GM19324 (cell line): Measurements from ENCODE around the gene C20orf173.
"Not testable (repeated sequence)": the region's sequence is repeated elsewhere in the genome, so short reads cannot be mapped to it uniquely, and the experiment has no call there.

Experiments
- ATAC-seq: cut with Tn5 transposase; IDR thresholded peaks from one replicate; pipeline ENCODE4 v1.9.1; 2021; ENCODE audit warnings: mild to moderate bottlenecking, moderate library complexity; ENCODE audit not compliant: unreplicated experiment, low FRiP score

Gene C20orf173

DNA sequence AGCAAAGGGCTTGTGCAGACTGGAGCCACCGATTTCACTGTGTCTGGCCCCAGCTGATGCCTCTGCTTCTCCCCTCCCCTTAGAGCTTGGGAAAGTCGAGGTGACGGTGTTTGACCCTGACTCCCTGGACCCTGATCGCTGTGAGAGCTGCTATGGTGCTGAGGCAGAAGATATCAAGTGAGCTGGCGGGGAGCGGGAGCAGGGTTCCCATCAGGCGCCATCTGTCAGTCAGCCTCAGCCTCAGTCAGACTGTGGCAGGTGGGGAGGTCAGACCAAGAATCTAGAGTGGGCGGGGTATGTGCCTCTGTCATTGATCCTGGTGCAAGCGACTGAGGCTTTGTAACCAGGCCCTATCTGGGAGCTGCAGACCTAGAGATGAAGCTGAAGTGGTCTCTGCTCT is 17.9 kb upstream of the C20orf173 start:
- ATAC-seq, result no peak

GRCh38 chr20:35546127-35546526 is 16.7 kb upstream of the C20orf173 start:
- no peak for ATAC-seq

GRCh38 chr20:35544941-35545340 is 15.5 kb upstream of the C20orf173 start:
- not testable (repeated sequence) for ATAC-seq

DNA sequence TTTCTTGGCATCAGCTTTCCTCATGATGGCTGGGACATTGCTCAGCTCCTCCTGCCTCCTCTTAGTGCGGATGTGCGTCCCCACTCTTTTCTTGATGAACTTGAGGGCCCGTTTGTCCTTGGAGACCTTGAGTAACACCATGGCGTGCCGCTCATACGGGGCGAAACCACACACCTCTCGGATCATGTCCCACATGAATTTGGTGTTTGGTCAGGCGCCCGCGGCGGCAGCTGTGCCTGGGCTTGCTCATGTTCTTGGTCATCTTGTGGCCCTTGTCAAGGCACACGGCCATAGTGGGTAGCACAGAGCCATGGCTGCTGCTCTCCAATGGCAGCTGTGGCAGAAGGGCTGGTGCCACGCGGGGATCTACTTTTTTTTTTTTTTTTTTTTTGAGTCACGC is 15.0 kb upstream of the C20orf173 start:
- ATAC-seq, result no peak

DNA sequence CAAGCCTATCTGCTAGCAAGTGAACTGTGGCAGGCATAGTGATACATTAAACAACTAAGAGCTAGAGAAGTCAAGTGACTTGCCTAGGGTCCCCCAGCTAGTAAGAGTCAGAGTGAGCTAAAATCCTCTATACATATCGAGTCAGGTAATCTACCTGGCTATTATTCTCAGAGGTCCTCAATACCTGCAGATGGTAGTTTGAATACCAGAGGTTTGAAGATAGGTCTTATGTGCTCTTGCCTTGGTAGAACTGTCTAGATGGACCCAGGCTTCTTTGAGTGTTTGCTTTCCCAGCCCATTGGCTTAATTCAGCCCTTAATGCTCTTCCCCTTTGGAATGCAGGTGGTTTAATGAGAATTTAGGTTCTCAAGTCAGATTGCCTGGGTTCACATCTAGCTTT is 13.5 kb upstream of the C20orf173 start:
- no peak for ATAC-seq

- ATAC-seq, result peak; percentile 92
Measured at GRCh38 chr20:35541783-35542662, 12.6 kb upstream of the C20orf173 start, which contains the start of gene ERGIC3. Gene ERGIC3, plus strand, starts transcription at chr20:35542078. Its CDS starts 20 bp downstream, at chr20:35542098.

DNA sequence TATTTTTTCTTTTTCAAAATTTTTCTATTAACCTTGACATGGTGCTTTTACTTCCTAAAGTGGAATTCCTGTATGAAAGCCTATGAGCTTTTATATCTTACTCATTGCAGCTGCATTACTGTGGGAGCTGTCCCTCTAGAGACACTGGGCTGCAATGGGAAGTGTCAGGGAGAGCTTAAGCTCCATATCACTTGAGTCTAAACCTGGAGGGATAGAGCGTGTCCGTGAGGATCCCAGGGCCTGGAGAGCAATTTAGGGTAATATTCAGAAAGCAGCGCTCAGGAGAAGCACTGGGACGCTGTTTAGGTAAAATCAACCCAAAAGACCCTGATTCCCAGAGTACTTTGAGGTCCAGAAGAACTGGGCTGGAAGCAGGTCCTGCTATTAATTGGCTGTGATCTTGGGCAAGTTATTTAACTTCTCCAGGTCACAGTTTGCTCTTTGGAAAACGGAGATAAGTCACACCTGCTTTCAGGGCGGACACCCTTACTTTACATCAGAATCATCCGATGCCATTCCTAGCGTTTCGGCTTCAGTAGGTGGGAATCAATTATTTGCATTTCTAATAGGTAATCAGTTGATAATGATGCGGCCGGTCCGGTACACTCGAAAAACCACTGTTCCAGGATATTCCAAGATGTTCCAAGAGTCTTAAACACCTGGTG is 11.8 kb upstream of the C20orf173 start:
- ATAC-seq, result no peak

GRCh38 chr20:35539756-35540212 is 10.3 kb upstream of the C20orf173 start:
- no peak for ATAC-seq

GRCh38 chr20:35527122-35527769 is 2.2 kb downstream of the C20orf173 start:
- ATAC-seq, result no peak

DNA sequence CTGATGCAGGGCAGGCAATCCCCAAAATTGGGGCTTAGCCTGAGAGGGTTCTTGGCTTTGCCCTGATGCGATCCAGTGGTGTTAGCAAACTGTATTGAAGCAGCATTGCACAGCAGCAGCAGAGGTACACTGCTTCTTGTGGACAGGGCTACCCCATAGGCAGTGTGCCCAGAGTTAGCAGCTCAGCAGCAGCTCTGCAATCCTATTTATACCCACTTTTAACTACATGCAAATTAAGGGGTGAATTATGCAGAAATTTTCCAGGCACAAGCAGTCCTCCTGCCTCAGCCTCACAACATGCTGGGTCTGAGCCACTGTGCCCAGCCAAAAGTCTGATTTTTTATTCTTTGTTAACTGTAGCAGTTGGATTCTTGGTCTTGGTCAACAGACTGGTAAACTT is 3.8 kb downstream of the C20orf173 start:
- no peak for ATAC-seq

DNA sequence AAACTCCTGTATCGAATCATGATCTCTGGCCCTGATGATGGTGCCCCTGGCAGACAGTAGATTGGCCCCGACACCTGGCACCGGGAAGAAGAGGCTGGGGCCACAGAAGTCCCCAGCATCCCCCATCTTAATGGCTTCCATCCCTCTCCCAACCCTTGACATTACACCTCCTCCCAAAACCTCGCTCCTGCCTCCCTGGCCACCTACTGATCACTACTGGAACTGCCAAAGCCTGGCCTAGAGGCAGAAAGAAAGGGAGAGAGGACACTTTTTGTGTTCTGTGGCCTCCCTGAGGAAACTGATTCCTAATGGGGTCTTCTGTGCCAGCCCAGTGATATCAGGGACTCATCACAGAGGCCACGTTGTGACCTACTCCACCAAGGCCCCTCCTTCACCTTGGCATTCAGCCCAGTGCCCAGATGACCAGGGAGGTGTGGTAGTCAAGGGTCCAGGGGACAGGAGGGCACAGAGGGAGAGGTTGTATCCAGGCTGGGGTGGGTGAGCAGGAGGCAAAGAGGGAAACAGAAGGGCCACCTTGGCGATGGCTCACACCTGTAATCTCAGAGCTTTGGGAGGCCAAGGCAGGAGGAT is 6.1 kb downstream of the C20orf173 start:
- ATAC-seq, result no peak

GRCh38 chr20:35518955-35519354 is 10.5 kb downstream of the C20orf173 start:
- ATAC-seq, result no peak

GRCh38 chr20:35517767-35518166 is 11.7 kb downstream of the C20orf173 start:
- not testable (repeated sequence) for ATAC-seq

DNA sequence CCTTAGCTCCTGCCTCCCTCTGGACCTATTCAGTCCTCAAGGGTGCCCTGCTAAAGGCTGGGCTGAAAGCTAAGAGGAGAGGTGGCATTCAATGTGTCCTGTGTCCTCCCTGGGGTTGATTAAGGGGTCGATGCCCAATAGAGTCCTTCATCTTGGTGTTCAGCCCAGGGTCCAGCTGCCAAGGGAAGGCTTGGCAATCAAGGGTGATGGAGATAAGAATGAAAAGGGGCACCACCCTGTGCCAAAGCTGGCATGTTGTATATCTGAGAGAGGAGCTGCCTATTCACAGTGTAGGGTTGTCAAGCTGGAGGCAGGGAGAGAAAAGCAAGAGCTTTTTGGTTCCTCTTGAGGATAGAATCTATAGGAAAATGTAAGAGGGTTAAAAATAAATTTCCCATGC is 12.3 kb downstream of the C20orf173 start:
- no peak for ATAC-seq

GRCh38 chr20:35515949-35516645 is 13.4 kb downstream of the C20orf173 start:
- no peak for ATAC-seq

DNA sequence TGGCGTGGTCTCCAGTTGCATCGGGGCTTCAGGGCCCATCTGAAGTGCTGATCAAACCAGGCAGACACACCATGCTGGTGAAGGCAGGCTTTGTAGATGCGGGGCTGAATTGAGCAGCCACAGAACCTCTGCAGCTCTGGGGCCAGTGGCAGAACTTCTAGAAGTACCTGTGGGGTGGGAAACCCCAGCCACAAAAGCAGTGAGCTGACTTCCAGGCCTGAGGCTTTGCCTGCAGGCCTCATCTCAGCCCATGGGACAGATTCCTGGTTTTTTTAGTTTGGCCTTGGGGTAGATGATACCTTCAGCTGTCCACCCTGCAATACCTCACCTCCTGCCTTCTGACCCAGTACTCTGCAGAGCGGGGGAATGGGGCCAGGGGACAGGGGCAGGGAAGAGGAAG is 14.1 kb downstream of the C20orf173 start:
- ATAC-seq, result no peak

- no peak for ATAC-seq
Measured at GRCh38 chr20:35514371-35514932, 15.0 kb downstream of the C20orf173 start.

GRCh38 chr20:35511814-35512420 is 17.5 kb downstream of the C20orf173 start:
- no peak for ATAC-seq

- ATAC-seq, result no peak
Measured at GRCh38 chr20:35510951-35511735, 18.3 kb downstream of the C20orf173 start.
